Omental fat pad (tissue), 4 donors: ENCODE measurements around the gene ZFR2. TPM values are rescaled to one million over a fixed set of nuclear protein-coding genes. Genes with fewer than 3 reads are reported as not detected.
A peak's percentile ranks its signal among the peaks of the same experiment; 100 is the strongest.

ENCODE experiments used
- ATAC-seq: fragments of 150-250 bp; one replicate; pipeline ENCODE4 v1.9.1; 2016; ENCODE audit warnings: mild to moderate bottlenecking, moderate library complexity; ENCODE audit not compliant: low FRiP score
- DNase-seq: peaks from one replicate; pipeline ENCODE4 v3.0.0-alpha.2; 2019; ENCODE audit warnings: low spot score
- CTCF ChIP-seq, 3 donors: fragments of 450-650 bp; IDR thresholded peaks; one replicate each; pipeline ENCODE4 v1.5.1; 2016 to 2017; ENCODE audit warnings: antibody characterized with exemption in 3 of 3, mild to moderate bottlenecking in 3 of 3, moderate library complexity in 2 of 3
- total RNA-seq, 4 donors: library from RNA; depleted of rRNA; stranded (reverse); fragments of >200 nt; gene quantifications; one replicate each; pipeline ENCODE4 v1.1.0, GENCODE V29; 2016

ZFR2 gene
- total RNA-seq, 4 donors from 2014 or later, result 0.12 TPM; not detected in 3

GRCh38 chr19:3773814-3774515, 94.9 kb downstream of the ZFR2 start:
- ATAC-seq (no peak), DNase-seq (no peak)
- no peak for TF ChIP-seq CTCF (IDR thresholded peaks at IDR 0.05)

- no peak for TF ChIP-seq CTCF (IDR thresholded peaks at IDR 0.05)
- no peak for DNase-seq
- ATAC-seq, result peak; percentile 20
These were observed 96.9 kb downstream of the ZFR2 start, which contains the start of gene RAX2 for GRCh38 chr19:3771906-3772455. RAX2 (minus strand) TSS chr19:3772228; CDS start chr19:3771742, 486 bp downstream.

- no peak for TF ChIP-seq CTCF (IDR thresholded peaks at IDR 0.05)
- no peak for ATAC-seq
- DNase-seq, result no peak
These were observed 97.6 kb downstream of the ZFR2 start for GRCh38 chr19:3771000-3771905.

- TF ChIP-seq CTCF (IDR thresholded peaks at IDR 0.05), result no peak
- DNase-seq (no peak), ATAC-seq (no peak)
These were observed 98.5 kb downstream of the ZFR2 start for GRCh38 chr19:3770136-3770999.

GRCh38 chr19:3769494-3769893, 99.3 kb downstream of the ZFR2 start:
- ATAC-seq (no peak), DNase-seq (no peak)
- no peak for TF ChIP-seq CTCF (IDR thresholded peaks at IDR 0.05)

- DNase-seq, result no peak
- no peak for TF ChIP-seq CTCF (IDR thresholded peaks at IDR 0.05)
- no peak for ATAC-seq
These were observed 100.1 kb downstream of the ZFR2 start for GRCh38 chr19:3768748-3769099.
